Epidermal melanocyte (primary cell): ENCODE measurements around the gene EVC.

Experiments used
- DNase-seq: peaks from one replicate; pipeline ENCODE4 v3.0.0; 2011; ENCODE audit warnings: low spot score; ENCODE audit not compliant: insufficient read length

The EVC gene

DNA sequence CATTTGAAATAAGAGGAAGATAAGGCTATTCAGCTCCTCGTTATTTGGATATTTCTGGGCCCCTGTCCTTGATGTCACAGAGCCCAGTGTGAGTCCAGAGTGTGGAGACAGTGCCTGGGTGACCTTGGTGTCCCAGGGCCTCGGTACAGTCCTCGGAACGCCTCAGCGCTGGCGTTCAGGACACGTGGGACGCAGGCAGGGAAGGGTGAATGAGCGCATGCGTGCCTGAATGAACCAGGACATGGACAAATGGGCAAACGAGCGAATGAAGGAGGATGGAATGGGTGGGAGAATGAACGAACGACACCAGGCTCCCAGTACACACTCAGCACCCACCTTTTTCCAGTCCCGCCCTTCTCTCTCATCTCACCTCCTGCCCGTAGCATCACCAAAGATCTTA is 44.2 kb downstream of the EVC start:
- no peak for DNase-seq

DNA sequence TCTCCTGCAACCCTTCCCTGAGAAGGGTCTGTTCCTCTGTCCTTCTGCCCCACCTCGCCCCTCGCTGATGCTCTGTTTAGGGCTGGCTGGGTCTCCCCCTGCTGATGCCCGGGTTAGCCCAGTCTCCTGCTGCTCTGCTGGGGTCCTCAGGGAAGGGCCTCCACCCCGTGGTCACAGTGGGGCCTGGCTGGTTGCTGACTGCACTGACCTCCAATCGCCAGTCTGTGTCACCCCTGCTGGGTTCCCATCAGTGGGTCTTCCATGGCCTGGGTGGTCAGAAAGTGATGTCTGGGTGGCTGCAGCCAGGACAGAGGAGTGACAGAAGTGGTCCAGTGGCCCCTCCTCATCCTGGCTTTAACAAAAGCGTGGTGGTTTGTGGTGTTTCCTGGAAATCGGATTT is 44.7 kb downstream of the EVC start:
- DNase-seq: no peak

DNA sequence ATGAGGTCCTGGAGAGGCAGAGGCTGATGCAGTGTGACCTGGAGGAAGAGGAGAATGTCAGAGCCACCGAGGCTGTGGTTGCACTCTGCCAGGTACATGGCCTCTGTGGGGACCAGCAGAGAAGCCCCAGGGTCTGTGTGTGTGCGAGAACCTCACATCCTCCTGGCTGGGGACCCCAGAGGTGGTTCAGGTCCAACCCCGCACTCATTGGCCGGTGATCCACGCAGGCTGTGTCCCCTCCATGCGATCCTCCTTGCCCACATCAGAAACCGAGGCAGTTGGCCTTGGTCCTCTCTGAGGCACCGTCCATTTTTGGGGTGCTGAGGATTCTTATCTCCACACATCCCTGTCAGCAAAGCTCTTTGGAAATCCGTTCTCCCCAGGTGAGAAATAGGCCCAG is 45.3 kb downstream of the EVC start:
- no peak for DNase-seq

DNA sequence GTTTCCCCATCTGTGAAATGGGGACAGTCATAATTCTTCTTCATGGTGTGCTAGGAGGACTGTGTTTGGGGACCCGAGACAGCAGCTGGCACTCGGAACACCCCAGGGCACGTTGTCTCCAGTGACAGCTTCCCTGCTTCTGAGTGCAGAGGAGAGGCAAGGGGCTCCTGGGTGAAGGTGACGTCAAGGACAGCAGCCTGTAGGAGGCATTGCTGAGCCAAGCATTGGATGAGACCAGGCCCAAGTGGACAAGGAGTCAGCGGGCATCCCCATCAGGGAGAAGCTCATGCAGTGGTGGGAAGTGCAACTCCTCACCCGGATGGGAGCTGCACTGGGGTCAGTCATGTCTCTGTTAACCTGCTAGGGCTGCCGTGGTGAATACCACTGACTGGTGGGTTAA is 46.1 kb downstream of the EVC start:
- no peak for DNase-seq

DNA sequence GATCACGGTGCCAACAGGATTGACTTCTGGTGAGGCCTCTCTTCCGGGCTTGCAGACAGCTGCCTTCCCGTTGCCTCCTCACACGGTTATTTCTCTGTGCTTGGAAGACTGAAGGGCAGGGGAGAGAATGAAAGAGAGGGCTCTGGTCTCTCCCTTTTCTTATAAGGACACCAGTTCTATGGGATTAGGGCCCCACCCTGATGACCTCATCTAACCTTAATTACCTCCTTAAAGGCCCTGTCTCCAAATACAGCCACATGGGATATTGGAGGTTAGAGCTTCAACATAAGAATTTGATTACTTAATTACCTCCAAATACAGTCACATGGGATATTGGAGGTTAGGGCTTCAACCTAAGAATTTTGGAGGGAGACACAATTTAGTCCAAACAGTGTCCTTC is 46.5 kb downstream of the EVC start:
- no peak for DNase-seq

DNA sequence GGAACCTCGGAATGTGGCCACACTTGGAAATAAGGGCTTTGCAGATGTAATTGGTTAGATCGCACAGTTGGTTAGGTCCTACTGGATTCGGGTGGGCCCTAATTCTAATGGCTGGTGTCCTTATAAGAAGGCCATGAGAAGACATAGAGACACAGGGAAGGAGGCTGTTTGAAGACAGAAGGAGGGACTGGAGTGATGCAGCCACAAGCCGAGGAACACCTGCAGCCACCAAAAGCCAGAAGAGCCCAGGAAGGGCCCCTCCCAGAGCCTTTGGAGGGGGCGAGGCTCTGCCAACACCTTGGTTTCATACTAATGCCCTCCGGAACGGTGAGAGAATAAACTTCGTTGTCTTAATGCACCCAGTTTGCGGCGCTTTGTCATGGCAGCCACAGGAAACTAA is 47.0 kb downstream of the EVC start:
- DNase-seq: no peak

DNA sequence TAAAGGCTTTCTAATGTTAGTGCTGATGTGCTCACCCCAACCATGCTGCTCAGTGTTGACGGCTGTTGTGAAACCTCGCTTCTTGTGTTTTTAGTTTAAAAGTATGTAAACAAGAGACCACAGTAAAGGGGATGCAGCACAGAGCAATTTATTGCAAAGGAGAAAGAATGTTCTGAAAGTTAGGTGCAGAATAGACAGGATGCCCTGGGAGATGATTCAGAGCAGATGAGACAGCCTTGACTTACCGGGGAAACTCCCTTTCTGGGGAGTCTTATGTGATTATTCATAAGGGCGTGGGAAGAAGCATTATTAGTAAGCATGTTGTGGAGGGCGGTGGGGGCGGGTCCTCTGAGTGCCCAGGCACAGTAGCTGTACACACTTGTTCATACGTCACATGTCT is 47.7 kb downstream of the EVC start:
- DNase-seq: no peak

DNA sequence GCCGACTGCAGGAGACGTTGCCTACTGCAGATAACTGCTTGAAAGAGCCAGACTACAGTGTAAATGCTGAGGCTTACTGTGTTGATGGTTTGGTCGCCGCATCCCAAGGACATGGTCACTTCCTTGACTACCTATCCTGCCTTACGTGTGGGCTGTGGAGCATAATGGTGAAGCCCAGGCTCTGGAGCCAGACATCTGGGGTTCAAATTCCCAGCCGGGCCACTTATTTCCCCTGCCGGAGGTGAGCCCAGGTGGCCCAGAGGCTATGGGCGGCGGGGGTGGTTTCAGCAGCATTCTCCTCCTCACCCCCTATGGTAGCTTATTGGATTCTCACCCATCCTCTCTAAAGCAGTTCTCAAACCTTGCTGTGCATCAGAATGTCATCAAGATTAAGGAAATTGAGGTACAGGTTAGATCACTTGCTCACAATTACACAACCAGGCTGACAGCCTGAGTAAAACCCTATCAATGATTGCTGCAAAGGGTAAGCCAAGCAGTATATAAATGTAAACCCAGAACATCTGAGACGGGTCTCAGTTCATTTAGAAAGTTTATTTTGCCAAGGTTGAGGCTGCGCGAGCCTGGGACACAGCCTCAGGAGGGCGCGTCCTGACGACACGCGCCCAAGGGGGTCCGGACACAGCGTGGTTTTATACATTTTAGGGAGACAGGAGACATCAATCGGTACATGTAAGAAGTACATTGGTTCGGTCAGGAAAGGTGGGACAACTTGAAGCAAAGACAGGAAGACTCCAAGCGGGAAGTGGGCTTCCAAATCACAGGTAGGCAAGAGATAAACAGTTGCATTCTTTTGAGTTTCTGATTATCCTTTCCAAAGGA is 48.5 kb downstream of the EVC start:
- no peak for DNase-seq

DNA sequence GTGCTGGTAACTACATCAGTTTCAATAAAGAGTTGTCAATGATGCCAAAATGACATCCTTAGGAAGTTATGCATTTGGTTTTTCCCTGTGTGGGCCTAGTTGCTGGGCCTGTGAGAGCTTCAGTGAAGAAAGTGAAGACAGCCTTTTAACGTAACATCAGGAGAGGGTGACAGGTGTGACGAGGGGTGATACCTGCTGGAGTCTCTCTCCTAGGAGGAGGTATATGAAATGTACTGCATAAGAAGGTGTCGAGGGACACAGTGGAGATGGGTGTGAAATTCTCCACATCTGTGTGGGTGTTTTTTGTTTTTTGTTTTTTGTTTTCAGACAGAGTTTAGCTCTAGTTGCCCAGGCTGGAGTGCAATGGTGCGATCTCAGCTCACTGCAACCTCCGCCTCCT is 49.2 kb downstream of the EVC start:
- DNase-seq: no peak

DNA sequence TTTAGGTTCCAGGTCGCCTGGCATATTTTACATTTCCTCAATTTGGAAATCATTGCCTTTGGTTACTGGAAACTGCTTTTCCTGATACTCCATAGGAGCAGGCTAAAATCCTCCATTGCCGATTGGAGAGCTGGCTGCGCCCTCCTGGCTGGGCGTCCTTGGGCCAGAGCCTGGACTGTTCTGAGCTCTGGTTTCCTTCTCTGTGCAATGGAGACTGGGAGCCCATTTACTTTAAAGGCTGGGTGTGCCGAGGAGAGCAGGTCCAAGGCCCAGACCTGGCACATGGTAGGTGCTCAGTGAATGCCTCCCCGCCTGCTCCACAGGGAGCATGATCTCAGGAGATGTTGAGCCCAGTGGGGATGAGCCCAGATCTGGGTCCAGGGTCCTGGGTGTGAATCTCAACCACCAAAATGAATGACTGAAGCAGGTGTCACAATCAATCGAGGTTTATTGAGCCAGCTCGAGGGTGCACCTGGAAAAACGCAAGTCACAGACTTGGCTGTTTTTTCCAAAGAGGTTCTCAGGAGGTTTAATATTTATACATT is 50.0 kb downstream of the EVC start:
- DNase-seq: no peak

DNA sequence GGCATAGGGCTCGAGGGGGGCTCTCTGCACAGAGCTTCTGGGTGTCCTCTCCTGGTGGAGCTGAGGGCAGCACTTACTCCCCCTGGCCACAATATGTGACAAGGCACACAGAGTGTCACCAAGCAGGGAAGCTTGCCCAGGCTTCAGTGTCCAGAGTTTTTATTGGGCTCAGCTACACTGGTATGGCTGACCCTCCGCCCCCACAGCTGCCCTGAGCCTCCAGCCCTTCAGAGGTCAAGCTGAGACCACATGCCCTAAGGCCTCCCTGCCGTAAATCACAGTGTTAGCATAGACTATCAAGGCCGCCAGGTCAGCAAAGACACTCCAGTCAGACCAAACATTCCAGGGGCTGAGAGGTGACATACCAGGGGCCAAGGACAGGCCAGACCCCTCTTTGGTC is 59.0 kb downstream of the EVC start:
- no peak for DNase-seq

DNA sequence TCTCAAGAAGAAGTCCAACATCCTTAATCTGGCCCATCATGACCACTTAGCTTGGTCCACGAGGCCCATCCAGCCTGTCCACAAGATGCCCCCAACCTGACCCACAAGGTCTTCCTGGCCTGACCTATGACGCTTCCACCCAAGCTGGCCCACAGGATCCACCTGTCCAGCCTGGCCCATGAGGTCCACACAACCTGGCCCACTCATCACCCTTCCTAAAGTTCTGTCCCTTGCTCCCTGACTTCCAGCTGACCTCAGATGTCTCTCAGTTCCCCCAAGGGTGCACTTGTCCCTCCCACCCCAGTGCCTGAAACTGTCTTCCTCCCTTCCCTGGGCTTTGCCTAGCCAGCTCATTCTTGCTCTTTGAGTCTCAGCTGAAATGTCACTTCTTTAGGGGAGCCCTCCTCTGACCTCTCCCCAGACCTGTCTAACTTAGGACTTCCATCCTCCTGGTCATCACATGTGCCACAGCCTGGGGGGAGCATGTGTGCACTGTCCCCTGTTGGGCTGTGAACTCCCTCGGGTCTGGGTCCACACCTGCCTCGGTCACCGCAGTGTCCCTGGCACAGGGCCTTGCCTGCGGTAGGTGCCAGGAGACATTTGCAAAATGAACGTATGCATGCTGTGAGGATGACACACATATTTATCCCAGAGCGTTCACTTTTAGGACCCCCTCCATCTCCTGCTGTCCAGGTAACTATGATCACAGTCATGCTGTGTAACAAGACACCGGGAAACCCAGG is 61.7 kb downstream of the EVC start:
- no peak for DNase-seq

DNA sequence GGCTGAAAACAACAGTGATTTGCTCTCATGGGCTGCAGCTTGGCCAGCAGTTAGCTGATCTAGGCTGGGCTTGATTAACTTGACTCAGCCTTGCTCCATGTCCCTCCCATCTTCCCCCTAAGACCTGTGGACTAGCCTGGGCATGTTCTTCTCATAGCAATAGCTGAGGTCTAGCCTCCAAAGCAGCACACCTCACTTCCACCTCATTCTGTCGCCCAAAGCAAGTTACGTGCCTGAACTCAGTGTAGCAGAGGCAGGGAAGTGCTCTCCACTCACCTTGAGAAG is 62.2 kb downstream of the EVC start:
- DNase-seq: no peak

DNA sequence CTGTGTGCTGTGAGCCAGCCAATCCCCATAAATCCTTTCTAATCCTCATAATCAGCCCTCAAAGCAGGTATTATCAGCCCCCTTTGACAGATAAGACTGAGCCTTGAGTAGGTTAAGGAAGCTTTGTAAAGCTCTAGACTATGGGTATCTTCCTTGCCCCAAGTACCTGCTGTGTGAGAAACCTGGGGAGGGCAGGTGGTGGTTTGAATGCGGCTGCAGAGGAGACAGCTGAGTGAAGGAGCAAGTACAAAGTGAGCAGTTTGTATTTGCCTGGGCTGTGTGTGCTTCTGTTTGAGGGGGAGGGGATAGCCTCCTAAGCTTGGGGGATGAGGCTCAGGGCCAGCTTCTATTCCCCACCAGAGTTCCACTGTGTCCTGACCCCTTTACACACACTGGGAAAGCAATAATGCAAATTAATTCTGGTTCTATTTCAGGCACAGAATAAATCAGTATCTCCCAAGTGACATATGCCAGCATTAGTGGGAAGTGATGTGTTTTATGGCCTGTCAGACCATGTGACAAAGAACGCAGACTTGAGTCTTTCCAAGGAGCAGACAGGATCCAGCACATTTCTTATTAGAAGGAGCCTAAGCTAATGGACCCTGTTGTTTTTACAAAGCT is 63.5 kb downstream of the EVC start:
- no peak for DNase-seq

DNA sequence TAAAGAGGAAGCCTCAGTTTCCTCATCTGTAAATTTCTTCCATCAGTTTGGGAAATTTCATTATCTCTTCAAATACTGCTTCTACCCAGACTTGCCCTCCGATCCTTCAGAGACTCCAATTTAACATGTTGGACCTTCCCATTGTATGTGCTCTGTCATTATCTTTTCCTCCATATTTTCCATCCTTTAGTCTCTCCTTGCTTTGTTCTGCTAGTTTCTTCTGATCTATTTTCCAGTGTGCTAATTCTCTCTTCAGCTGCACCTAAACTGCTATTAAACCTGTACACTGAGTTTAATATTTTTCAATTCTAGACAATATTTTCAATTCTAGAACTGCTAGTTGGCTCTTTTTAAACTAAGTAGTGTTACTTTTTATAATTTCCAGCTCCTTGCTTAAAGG is 65.5 kb downstream of the EVC start:
- DNase-seq: no peak

DNA sequence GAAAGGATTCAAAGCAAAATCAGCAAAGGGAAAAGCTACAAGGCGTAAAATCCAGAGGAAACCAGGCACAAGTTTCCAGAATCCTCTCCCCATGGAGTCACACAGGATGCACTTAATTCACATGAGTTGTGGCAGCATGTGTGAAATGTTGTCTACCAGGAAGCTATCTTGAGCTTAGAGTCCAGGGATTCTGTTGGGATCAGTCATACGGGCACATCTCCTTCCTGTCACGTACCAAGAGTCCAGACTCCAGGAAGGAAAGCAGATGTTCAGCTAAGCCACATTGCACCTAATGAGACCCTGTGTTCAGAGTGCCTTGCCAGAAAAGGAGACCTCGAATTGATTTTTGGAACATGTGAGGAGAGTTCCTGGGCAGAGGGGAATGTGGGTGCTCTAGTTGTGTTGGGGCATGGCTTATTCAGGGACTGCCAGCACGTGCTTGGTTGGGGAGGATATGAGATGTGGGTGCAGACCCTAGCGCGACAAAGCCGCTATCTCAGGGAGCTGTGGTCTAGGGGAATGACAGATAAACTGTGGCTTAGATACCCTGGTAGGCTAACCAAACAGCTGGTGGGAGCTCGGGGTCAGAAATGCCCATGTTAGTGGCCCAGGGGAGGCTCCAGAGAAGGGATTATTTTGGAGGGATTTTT is 70.0 kb downstream of the EVC start:
- DNase-seq: peak; percentile 44

DNA sequence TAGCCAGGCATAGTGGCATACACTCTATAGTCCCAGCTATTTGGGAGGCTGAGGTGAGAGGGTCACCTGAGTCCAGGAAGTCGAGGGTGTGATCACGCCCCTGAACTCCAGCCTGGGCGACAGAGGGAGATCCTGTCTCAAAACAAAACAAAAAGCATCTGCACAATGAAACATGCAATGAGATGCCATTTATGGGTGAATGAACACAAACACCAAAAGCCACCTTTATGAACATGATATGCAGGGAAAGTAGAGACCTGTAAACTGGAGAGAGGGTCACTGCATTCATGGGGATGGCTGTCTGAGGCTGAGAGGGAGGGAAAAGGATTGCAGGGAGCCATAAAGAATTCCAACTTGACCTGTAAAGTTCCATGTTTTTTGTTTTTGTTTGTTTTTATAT is 70.7 kb downstream of the EVC start:
- no peak for DNase-seq

DNA sequence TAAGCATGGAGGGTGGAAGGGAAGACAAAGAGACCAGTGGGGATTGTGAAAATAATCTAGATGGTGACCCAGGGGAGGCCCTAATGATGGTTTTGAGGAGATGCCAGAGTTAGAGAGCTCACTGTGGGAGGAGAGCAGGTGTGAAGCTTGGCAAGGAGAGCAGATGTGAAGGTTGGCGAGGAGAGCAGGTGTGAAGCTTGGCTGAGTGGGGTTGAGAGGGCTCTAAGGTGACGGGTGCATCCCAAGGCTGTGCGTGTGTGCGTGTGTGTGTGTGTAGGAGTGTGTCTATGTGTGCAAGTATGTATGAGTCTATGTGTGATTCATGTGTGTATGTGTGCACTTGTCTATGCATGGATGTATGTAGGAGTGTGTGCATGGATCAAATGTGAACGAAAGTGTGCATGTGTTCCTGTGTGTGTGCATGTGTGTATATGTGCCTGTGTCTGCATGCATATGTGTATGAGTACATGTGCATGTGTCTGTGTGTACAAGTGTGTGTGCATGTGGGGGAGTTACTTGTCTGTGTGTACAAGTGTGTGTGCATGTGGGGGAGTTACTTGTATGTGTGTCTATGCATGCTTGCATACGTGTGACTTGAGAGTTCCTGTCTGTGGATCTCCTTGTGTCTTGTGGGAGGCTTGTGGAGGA is 72.0 kb downstream of the EVC start:
- DNase-seq: no peak

DNA sequence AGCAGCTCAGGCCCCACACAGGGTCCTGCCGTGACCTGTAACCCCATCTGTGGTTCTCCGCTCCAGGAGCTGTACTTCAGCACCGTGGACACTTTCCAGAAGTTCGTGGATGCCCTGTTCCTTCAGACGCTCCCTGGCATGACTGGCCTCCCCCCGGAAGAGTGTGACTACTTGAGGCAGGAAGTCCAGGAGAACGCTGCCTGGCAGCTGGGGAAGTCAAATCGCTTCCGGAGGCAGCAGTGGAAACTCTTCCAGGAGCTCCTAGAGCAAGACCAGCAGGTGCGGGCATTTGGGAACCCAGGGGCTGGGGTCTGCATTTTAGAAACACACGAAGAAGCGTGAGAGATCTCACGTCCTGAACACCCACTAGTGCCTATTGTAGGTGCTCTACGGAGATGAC is 72.5 kb downstream of the EVC start:
- no peak for DNase-seq

DNA sequence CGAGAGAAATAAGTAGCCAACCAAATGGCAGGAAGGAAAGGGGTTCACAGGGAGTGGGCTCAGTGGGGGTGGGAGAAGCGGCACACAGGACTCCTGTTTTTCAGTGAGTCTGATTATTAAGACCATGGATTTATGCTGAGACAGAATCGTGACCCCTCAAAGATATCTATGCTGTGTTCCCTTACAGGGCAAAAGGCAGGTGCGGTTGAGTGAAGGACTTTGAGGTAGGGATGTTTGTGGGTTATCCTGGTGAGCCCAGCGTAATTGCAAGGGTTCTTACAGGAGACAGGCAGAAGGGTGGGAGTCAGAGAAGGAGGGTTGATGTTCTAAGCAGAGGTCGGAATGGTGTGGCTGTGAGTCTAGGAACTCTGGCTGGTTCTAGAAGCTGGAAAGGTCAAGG is 73.0 kb downstream of the EVC start:
- no peak for DNase-seq

DNA sequence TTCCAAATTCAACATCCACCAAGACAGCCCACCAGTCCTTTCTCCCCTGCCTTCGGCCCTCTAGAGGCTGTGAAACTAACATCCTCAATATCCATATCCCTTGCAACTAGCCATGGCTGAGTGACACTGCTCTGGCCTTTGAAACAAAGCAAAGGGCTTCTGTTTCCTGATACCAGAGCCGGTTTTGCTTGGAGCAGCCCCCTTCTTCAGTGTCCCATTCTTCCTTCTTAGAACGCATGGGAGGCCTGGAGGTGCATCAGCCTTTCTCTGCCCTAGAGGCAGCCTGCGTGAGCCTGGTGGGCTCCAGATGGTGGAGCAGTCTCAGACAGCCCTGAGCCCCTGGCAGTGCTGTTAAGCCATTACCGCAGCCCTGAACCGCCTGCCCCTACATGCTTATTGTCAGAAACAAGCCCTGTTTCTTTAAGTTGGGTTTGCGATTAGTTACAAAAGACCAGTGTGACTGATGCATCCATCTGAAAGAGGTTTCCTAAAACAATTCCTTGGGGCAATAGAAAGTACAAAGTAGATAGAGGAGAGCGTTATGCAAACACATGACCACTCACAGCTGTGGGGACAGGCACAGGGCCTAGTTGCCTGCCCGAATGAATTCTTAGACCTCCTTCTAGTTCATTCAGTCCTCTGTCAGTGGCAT is 74.1 kb downstream of the EVC start:
- peak; percentile 68 for DNase-seq
